HepG2 (cell line): ENCODE measurements around the gene ATP5PB. TPM values are rescaled to one million over a fixed set of nuclear protein-coding genes. Genes with fewer than 3 reads are reported as not detected.

Experiments used
- BRCA1 ChIP-seq: sonication (generic); formaldehyde crosslinking; IDR thresholded peaks from 2 replicates; pipeline ENCODE4 v1.4.0; 2020; ENCODE audit warnings: missing genetic modification reagents
- FLYWCH1 ChIP-seq: sonication (generic); formaldehyde crosslinking; IDR thresholded peaks from 2 replicates; pipeline ENCODE4 v1.8.1; 2023; ENCODE audit warnings: mild to moderate bottlenecking, missing genetic modification reagents
- GABPB1 ChIP-seq: IDR thresholded peaks from 2 replicates; pipeline ENCODE4 v1.6.1; 2016; ENCODE audit warnings: mild to moderate bottlenecking, missing genetic modification reagents, moderate library complexity, missing compliant biosample characterization
- HNRNPH1 ChIP-seq: fragments of 200-400 bp; formaldehyde crosslinking; optimal IDR thresholded peaks from 2 replicates; pipeline ENCODE3; 2017; ENCODE audit warnings: mild to moderate bottlenecking, low read depth, low read length
- IKZF4 ChIP-seq: sonication (generic); formaldehyde crosslinking; IDR thresholded peaks from 2 replicates; pipeline ENCODE4 v1.5.1; 2020; ENCODE audit warnings: borderline replicate concordance, mild to moderate bottlenecking, low read depth, missing genetic modification reagents; ENCODE audit errors: not compliant biosample characterization
- KLF12 ChIP-seq: sonication (generic); formaldehyde crosslinking; IDR thresholded peaks from 2 replicates; pipeline ENCODE4 v1.4.0; 2020; ENCODE audit warnings: missing genetic modification reagents, borderline replicate concordance
- MAFK ChIP-seq, 2 experiments: IDR thresholded peaks in 1 of 2; conservative IDR thresholded peaks in 1 of 2; 2 replicates each; pipeline ENCODE4 v1.6.1; 2011; ENCODE audit warnings: improper control_type of control experiment in 2 of 2, low read length in 2 of 2
- MED1 ChIP-seq: sonication (generic); formaldehyde crosslinking; IDR thresholded peaks from 2 replicates; pipeline ENCODE4 v1.4.0; 2020; ENCODE audit warnings: missing genetic modification reagents
- NFKB2 ChIP-seq: sonication (generic); formaldehyde crosslinking; IDR thresholded peaks from 2 replicates; pipeline ENCODE4 v1.4.0; 2020; ENCODE audit warnings: missing genetic modification reagents, borderline replicate concordance
- NR2F6 ChIP-seq, 2 experiments: IDR thresholded peaks; 2 replicates each; pipeline ENCODE4 v1.6.1; 2016; ENCODE audit warnings: antibody characterized with exemption in 1 of 2, mild to moderate bottlenecking in 1 of 2
- POLR2AphosphoS5 ChIP-seq: IDR thresholded peaks from 2 replicates; pipeline ENCODE4 v1.6.1; 2012; ENCODE audit warnings: low read depth, low read length
- RCOR2 ChIP-seq: IDR thresholded peaks from 2 replicates; pipeline ENCODE4 v1.6.1; 2016; ENCODE audit warnings: missing biosample characterization, missing genetic modification reagents
- REXO4 ChIP-seq: sonication (generic); formaldehyde crosslinking; IDR thresholded peaks from 2 replicates; pipeline ENCODE4 v1.8.0; 2022; ENCODE audit warnings: missing genetic modification reagents, mild to moderate bottlenecking, borderline replicate concordance
- SNAPC2 ChIP-seq: sonication (generic); formaldehyde crosslinking; IDR thresholded peaks from 2 replicates; pipeline ENCODE4 v1.8.1; 2022; ENCODE audit warnings: mild to moderate bottlenecking, missing genetic modification reagents
- SRSF9 ChIP-seq: fragments of 200-400 bp; formaldehyde crosslinking; IDR thresholded peaks from 2 replicates; pipeline ENCODE4 v1.6.1; 2018; ENCODE audit warnings: borderline replicate concordance, mild to moderate bottlenecking, low read depth, low read length; ENCODE audit not compliant: insufficient read depth, poor library complexity, severe bottlenecking
- ZC3H4 ChIP-seq: sonication (generic); formaldehyde crosslinking; IDR thresholded peaks from 2 replicates; pipeline ENCODE4 v1.4.0; 2020; ENCODE audit warnings: missing genetic modification reagents, borderline replicate concordance
- ZNF335 ChIP-seq: sonication (generic); formaldehyde crosslinking; IDR thresholded peaks from 2 replicates; pipeline ENCODE4 v1.4.0; 2020; ENCODE audit warnings: missing genetic modification reagents
- ZNF629 ChIP-seq: sonication (generic); formaldehyde crosslinking; conservative IDR thresholded peaks from 2 replicates; pipeline ENCODE4 v1.5.0; 2020; ENCODE audit warnings: missing genetic modification reagents
- ZNF644 ChIP-seq: IDR thresholded peaks from 2 replicates; pipeline ENCODE4 v1.6.1; 2016; ENCODE audit warnings: low read depth
- ZNF670 ChIP-seq: sonication (generic); formaldehyde crosslinking; IDR thresholded peaks from 2 replicates; pipeline ENCODE4 v1.8.0; 2022; ENCODE audit warnings: mild to moderate bottlenecking, missing genetic modification reagents, borderline replicate concordance
- ZNF891 ChIP-seq: sonication (generic); formaldehyde crosslinking; IDR thresholded peaks from 2 replicates; pipeline ENCODE4 v1.5.0; 2020; ENCODE audit warnings: mild to moderate bottlenecking, missing genetic modification reagents
- ZSCAN22 ChIP-seq: sonication (generic); formaldehyde crosslinking; IDR thresholded peaks from 2 replicates; pipeline ENCODE4 v1.4.0; 2020; ENCODE audit warnings: mild to moderate bottlenecking, missing genetic modification reagents
- polyA plus RNA-seq, 8 experiments: library from polyadenylated mRNA; depleted of rRNA in 3 of 8; stranded (reverse) in 7 of 8; unstranded in 1 of 8; fragments of >200 nt; fragmentation: Illumina TruSeq in 4 of 8; extraction: Trizol in 4 of 8; gene quantifications; 2 replicates each; pipeline versions ENCODE4 v1.2.1 to v1.2.3, GENCODE V29; 2011 to 2016; ENCODE audit warnings: low read depth in 4 of 8, missing spikeins in 1 of 8, mixed read lengths in 1 of 8; ENCODE audit not compliant: insufficient read depth in 1 of 8
- total RNA-seq, 5 experiments: library from RNA; depleted of rRNA; stranded (reverse); fragments of >200 nt; fragmentation: Illumina TruSeq; extraction: Trizol; gene quantifications; 2 replicates each; pipeline ENCODE4 v1.2.3, GENCODE V29; 2016; ENCODE audit warnings: low read depth in 1 of 5
- TF ChIP-seq, protein P1 (sequence below): sonication (generic); formaldehyde crosslinking; IDR thresholded peaks from 2 replicates; pipeline ENCODE4 v1.8.1; 2023; ENCODE audit warnings: mild to moderate bottlenecking, missing genetic modification reagents
- TF ChIP-seq, protein P2 (sequence below): sonication (generic); formaldehyde crosslinking; IDR thresholded peaks from 2 replicates; pipeline ENCODE4 v1.8.0; 2023; ENCODE audit warnings: mild to moderate bottlenecking, missing genetic modification reagents
- TF ChIP-seq, protein P3 (sequence below): sonication (generic); formaldehyde crosslinking; IDR thresholded peaks from 2 replicates; pipeline ENCODE4 v1.5.1; 2020; ENCODE audit warnings: missing genetic modification reagents, mild to moderate bottlenecking, borderline replicate concordance

Gene ATP5PB
- total and polyA plus RNA-seq, 2 of the 13 experiments (the other 11 are each of a cell fraction or from before 2014, with no cell fraction given) = 297 to 541 TPM

DNA sequence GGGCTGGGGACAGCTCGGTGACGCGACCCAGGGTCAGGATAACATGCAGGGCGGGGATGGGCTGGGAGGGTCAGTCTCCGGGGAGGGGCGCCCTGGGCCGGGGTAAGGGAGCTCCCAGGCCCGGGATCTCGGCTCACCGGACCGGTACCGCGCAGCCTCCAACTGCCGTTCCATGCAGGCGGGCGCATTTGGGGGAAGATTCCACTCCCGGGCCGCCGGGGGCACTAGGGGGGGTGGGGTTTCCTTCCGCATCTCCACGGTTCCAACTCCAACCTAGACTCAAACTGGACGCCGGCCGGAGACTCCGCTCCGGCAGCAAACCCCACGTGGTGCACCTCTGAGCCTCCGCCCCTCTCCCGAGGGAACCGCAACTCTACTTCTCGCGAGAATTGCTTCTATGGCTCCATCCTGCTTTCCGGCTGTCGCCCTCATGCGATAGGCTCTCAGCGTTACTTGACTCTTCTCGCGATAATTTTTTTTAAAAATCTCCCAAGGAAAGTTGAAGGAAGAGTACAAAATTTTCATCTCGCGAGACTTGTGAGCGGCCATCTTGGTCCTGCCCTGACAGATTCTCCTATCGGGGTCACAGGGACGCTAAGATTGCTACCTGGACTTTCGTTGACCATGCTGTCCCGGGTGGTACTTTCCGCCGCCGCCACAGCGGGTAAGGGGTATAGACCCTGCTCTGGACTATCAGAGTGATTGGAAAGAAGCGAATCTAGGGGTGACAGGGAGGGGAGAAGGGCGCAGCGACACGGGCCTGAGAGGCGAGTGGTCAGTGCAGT lies at the start of gene ATP5PB, which contains the start of gene WDR77 (continued):
- TF ChIP-seq ZNF644 (CRISPR knock-in tag) (no peak), SNAPC2 (no peak), MAFK (conservative IDR thresholded peaks at IDR 0.05 in 1 of 2, IDR thresholded peaks at IDR 0.05 in 1 of 2; ENCODE audit: low read length in 2 of 2) (no peak), ZNF670 (CRISPR knock-in tag) (no peak), KLF12 (CRISPR knock-in tag) (no peak), HNRNPH1 (peak; percentile 62), ZNF629 (CRISPR knock-in tag) (no peak), SRSF9 (no peak), ZNF335 (CRISPR knock-in tag) (0 out of 2 replicates have a peak, but pooled peaks have one; percentile 44), ZNF891 (CRISPR knock-in tag) (no peak), NFKB2 (CRISPR knock-in tag) (peak; percentile 66; the same call in 1 of the 2 replicates), IKZF4 (CRISPR knock-in tag) (no peak), GABPB1 (CRISPR knock-in tag) (peak; percentile 80), FLYWCH1 (no peak), MED1 (CRISPR knock-in tag) (peak; percentile 38), BRCA1 (CRISPR knock-in tag) (no peak), ZSCAN22 (CRISPR knock-in tag) (no peak), REXO4 (CRISPR knock-in tag) (0 out of 2 replicates have a peak, but pooled peaks have one; percentile 41), RCOR2 (CRISPR knock-in tag) (no peak), ZC3H4 (CRISPR knock-in tag) (no peak), NR2F6 (IDR thresholded peaks at IDR 0.05) (no peak), NR2F6 (CRISPR knock-in tag; IDR thresholded peaks at IDR 0.05) (peak; percentile 50; the same call in 1 of the 2 replicates), POLR2AphosphoS5 (peak; percentile 85)
- TF ChIP-seq, protein P1, sequence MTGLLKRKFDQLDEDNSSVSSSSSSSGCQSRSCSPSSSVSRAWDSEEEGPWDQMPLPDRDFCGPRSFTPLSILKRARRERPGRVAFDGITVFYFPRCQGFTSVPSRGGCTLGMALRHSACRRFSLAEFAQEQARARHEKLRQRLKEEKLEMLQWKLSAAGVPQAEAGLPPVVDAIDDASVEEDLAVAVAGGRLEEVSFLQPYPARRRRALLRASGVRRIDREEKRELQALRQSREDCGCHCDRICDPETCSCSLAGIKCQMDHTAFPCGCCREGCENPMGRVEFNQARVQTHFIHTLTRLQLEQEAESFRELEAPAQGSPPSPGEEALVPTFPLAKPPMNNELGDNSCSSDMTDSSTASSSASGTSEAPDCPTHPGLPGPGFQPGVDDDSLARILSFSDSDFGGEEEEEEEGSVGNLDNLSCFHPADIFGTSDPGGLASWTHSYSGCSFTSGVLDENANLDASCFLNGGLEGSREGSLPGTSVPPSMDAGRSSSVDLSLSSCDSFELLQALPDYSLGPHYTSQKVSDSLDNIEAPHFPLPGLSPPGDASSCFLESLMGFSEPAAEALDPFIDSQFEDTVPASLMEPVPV (CRISPR knock-in tag) = no peak
- TF ChIP-seq, protein P2, sequence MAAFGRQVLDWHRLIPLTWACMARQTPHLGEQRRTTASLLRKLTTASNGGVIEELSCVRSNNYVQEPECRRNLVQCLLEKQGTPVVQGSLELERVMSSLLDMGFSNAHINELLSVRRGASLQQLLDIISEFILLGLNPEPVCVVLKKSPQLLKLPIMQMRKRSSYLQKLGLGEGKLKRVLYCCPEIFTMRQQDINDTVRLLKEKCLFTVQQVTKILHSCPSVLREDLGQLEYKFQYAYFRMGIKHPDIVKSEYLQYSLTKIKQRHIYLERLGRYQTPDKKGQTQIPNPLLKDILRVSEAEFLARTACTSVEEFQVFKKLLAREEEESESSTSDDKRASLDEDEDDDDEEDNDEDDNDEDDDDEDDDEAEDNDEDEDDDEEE (CRISPR knock-in tag) = no peak
- TF ChIP-seq, protein P3, sequence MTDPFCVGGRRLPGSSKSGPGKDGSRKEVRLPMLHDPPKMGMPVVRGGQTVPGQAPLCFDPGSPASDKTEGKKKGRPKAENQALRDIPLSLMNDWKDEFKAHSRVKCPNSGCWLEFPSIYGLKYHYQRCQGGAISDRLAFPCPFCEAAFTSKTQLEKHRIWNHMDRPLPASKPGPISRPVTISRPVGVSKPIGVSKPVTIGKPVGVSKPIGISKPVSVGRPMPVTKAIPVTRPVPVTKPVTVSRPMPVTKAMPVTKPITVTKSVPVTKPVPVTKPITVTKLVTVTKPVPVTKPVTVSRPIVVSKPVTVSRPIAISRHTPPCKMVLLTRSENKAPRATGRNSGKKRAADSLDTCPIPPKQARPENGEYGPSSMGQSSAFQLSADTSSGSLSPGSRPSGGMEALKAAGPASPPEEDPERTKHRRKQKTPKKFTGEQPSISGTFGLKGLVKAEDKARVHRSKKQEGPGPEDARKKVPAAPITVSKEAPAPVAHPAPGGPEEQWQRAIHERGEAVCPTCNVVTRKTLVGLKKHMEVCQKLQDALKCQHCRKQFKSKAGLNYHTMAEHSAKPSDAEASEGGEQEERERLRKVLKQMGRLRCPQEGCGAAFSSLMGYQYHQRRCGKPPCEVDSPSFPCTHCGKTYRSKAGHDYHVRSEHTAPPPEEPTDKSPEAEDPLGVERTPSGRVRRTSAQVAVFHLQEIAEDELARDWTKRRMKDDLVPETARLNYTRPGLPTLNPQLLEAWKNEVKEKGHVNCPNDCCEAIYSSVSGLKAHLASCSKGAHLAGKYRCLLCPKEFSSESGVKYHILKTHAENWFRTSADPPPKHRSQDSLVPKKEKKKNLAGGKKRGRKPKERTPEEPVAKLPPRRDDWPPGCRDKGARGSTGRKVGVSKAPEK (CRISPR knock-in tag) = no peak
